DMS 273 treated with DMSO at 0.1 percent for 48 hours (cell line): ENCODE results near the gene SACS.
"Not testable (repeated sequence)": the region's sequence is repeated elsewhere in the genome, so short reads cannot be mapped to it uniquely, and the experiment has no call there.

Source experiments
- DNase-seq: peaks from one replicate; lab custom pipeline; 2025; lab: John Stamatoyannopoulos, UW

Gene SACS

GRCh38 chr13:23411706-23412105 lies 21.8 kb downstream of the SACS start:
- no peak for DNase-seq

DNA sequence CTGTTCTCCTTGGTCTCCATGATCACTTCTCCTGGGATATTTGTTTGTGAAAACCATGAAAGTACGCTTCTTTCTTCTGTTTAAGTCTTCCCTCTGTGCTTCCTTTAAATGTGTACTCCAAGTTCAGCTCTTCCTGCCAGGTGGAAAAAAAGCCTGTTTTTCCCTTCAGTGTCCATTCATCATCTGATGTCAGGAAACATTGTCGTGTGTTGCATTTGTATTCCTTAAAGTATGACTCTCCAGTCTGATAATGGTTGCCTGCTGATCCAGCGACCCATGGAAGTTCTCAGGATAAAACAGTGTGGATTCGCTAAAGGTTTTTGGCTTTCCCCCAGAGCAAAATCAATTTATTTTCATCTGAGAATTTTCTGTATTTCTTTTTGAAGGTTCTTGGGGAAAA lies 22.3 kb downstream of the SACS start:
- no peak for DNase-seq

DNA sequence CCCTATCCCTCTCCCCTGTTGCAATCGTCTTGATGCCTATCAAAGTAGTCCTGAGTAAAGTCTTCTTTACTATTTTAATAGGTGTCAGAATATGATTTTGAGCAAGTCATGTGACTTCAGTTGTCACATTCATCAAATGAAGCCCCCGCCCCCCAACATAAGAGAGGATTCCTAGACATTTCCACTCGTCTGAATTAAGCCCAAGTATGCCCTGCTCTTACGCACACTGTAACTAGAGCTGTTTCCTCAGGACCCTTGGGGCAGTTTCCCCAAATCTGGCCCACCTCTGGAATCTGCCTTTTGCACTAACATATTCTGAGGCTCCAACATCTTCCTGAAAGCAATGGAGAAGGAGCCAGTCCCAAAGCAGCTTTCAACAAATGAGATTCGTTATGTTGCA lies 25.5 kb downstream of the SACS start:
- DNase-seq: no peak

DNA sequence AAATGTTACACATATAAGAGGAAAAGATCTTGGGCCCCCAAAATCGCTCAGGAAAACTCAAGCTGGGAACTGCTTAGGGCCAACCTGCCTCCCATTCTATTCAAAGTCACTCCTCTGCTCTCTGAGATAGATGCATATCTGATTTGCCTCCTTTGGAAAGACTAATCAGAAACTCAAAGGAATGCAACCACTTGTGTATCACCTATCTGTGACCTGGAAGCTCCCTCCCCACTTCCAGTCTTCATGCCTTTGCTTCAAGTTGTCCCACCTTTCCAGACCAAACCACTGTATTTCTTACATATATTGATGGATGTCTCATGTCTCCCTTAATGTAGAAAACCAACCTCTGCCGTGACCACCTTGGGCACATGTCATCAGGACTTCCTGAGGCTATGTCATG lies 32.3 kb downstream of the SACS start:
- not testable (repeated sequence) for DNase-seq

- DNase-seq: no peak
Measured at GRCh38 chr13:23399347-23399746, 34.2 kb downstream of the SACS start.

GRCh38 chr13:23394821-23395220 lies 38.7 kb downstream of the SACS start:
- no peak for DNase-seq

- no peak for DNase-seq
Measured at GRCh38 chr13:23392925-23393645, 40.4 kb downstream of the SACS start.

GRCh38 chr13:23392313-23392712 lies 41.2 kb downstream of the SACS start:
- DNase-seq: no peak

GRCh38 chr13:23391752-23392151 lies 41.8 kb downstream of the SACS start:
- no peak for DNase-seq

DNA sequence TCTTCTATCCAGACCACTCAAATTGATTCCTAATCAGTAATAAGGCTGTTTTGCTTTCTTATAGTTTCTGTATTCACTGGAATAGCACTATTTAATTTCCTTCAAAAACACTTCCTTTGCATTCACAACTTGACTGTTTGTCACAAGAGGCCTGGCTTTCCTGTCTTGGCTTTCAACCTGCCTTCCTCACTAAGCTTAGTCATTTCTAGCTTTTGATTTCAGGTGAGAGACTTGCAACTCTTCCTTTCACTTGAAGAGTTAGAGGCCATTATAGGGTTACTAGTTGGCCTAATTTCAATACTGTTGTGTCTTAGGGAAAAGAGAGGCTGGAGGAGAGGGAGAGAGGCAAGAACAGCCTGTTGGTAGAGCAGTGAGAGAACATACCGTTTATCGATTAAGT lies 47.0 kb downstream of the SACS start:
- no peak for DNase-seq

GRCh38 chr13:23385931-23386330 lies 47.6 kb downstream of the SACS start:
- DNase-seq: no peak

DNA sequence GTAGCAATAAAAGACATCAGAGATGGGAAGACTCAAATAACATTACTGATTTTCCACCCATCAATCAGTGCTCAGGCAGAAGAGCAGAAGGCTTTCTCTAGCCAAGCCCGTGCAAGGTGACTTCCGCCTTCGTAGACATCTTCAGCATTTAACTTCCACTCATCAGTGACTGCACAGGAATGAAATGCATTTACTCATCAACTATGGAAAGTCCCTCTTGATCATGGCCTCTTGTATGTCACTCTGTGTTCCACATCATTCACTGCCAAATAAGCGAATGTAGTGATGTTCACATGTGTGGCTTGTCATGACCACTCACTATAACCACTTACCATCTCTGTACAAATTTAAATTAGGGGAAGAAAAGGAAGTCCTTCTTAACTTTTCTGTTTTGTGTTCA lies 49.4 kb downstream of the SACS start:
- no peak for DNase-seq

DNA sequence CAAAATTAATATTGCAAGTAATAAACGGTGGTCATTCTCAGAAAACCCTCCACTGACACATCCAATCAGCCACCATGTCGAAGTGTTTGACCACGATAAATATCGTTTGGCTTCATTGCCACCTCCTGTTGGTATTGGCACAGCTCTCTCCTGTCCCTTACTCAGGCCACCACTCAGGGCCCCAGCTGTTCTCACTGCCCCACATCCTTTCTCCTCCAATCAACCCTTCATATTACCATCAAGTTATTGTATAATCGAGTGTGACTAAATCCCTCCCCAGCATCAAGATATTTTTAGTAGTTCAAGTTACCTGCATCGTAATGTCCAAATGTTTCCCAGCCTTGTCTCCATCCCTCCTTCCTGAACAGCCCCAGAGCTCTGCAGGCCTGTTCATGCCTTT lies 50.4 kb downstream of the SACS start:
- no peak for DNase-seq

DNA sequence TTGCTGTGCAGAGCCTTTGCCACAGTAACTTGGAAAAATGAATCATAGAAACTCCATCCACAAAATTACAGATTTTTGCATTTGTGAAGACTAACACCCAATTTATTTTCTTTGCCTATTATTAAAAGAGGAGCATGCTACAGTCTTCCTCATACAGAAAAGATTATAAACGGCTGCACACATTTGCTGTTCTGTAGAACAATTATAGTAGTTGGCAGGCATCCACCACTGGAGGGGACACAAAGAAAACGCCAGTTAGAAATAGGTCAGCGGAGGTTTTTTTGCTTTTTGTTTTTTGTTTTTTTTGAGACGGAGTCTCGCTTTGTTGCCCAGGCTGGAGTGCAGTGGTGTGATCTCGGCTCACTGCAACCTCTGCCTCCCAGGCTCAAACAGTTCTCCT lies 51.6 kb downstream of the SACS start:
- no peak for DNase-seq

- DNase-seq: no peak
Measured at GRCh38 chr13:23380534-23380933, 53.0 kb downstream of the SACS start.

- no peak for DNase-seq
Measured at GRCh38 chr13:23377983-23378632, 55.4 kb downstream of the SACS start.

GRCh38 chr13:23377579-23377978 lies 55.9 kb downstream of the SACS start:
- no peak for DNase-seq

- peak; percentile 79 for DNase-seq
Measured at GRCh38 chr13:23375001-23375971, 58.2 kb downstream of the SACS start.

GRCh38 chr13:23372264-23372906 lies 61.1 kb downstream of the SACS start:
- no peak for DNase-seq

DNA sequence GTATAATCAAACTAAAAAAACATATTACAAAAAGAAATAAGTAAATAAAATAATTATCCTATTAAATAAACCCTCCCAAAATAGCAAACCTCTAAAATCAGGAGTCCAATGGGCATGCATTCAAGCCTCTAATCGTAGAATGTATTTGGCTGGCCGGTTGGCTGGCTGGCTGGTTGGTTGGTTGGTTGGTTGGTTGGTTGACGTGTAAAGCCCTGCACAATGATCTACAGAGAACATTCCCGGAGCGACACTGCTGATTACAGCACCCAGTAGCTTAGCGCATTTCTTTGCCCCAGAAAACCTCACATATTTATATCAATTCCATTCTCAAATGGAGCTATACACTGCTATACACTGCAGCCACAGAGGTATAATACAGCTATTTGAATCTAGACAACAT lies 65.6 kb downstream of the SACS start:
- no peak for DNase-seq

- no peak for DNase-seq
Measured at GRCh38 chr13:23365652-23366051, 67.8 kb downstream of the SACS start.

- no peak for DNase-seq
Measured at GRCh38 chr13:23359882-23360281, 73.6 kb downstream of the SACS start.
